K562 (cell line): ENCODE measurements around the gene MMD2. TPM values are rescaled to one million over a fixed set of nuclear protein-coding genes. Genes with fewer than 3 reads are reported as not detected.

Source experiments
- ARNT ChIP-seq, 2 experiments: fragments of 450-650 bp; IDR thresholded peaks; 2 replicates each; pipeline ENCODE4 v1.6.1; 2016; ENCODE audit warnings: mild to moderate bottlenecking in 1 of 2
- CHD2 ChIP-seq: IDR thresholded peaks from 2 replicates; pipeline ENCODE4 v1.6.1; 2011; ENCODE audit warnings: low read depth, low read length
- E2F8 ChIP-seq: fragments of 450-650 bp; IDR thresholded peaks from 2 replicates; pipeline ENCODE4 v1.7.1; 2018; ENCODE audit warnings: mild to moderate bottlenecking, low read depth; ENCODE audit not compliant: partially characterized antibody
- EZH2 ChIP-seq: IDR thresholded peaks from 2 replicates; pipeline ENCODE4 v1.6.1; 2012; ENCODE audit warnings: low read depth, mild to moderate bottlenecking, inconsistent platforms, low read length, borderline replicate concordance
- GTF2F1 ChIP-seq: IDR thresholded peaks from 2 replicates; pipeline ENCODE4 v1.6.1; 2011; ENCODE audit warnings: low read depth, low read length, improper control_type of control experiment
- HNRNPL ChIP-seq: fragments of 200-400 bp; formaldehyde crosslinking; IDR thresholded peaks from 2 replicates; pipeline ENCODE4 v1.6.1; 2017; ENCODE audit warnings: low read depth, mild to moderate bottlenecking, low read length
- KAT8 ChIP-seq: fragments of 450-650 bp; IDR thresholded peaks from 2 replicates; pipeline ENCODE4 v1.6.1; 2016; ENCODE audit warnings: low read depth, mild to moderate bottlenecking
- RBM34 ChIP-seq: fragments of 200-400 bp; formaldehyde crosslinking; IDR thresholded peaks from 2 replicates; pipeline ENCODE4 v1.6.1; 2018; ENCODE audit warnings: low read length, borderline replicate concordance; ENCODE audit not compliant: insufficient read depth
- TARDBP ChIP-seq: fragments of 450-650 bp; IDR thresholded peaks from 2 replicates; pipeline ENCODE4 v1.6.1; 2016
- ZBTB8A ChIP-seq: fragments of 450-650 bp; IDR thresholded peaks from 2 replicates; pipeline ENCODE4 v1.6.1; 2018; ENCODE audit warnings: mild to moderate bottlenecking, moderate library complexity; ENCODE audit not compliant: partially characterized antibody
- ZNF134 ChIP-seq: fragments of 250-450 bp; sonication (Bioruptor Pico); conservative IDR thresholded peaks from 2 replicates; pipeline ENCODE4 v1.4.0; 2020
- ZNF282 ChIP-seq: sonication (generic); formaldehyde crosslinking; IDR thresholded peaks from 2 replicates; pipeline ENCODE4 v1.8.1; 2023; ENCODE audit warnings: missing genetic modification reagents
- ZNF639 ChIP-seq, 2 experiments: fragments of 200-800 bp in 1 of 2; sonication (Bioruptor generic) in 1 of 2; sonication (generic) in 1 of 2; formaldehyde crosslinking in 1 of 2; IDR thresholded peaks in 1 of 2; conservative IDR thresholded peaks in 1 of 2; 2 replicates each; pipeline versions ENCODE4 v1.5.0 to v1.6.1; 2016 to 2020; ENCODE audit warnings: missing compliant biosample characterization in 1 of 2, missing genetic modification characterization in 1 of 2, missing genetic modification reagents in 1 of 2
- ZNF696 ChIP-seq: fragments of 250-450 bp; sonication (Bioruptor Pico); conservative IDR thresholded peaks from 2 replicates; pipeline ENCODE4 v1.4.0; 2020; ENCODE audit warnings: mild to moderate bottlenecking, moderate library complexity
- ZNF76 ChIP-seq: fragments of 250-450 bp; sonication (Bioruptor Pico); IDR thresholded peaks from 2 replicates; pipeline ENCODE4 v1.4.0; 2020; ENCODE audit warnings: mild to moderate bottlenecking, moderate library complexity, borderline replicate concordance
- polyA plus RNA-seq, 8 experiments: library from polyadenylated mRNA; depleted of rRNA in 4 of 8; stranded (reverse) in 5 of 8; unstranded in 3 of 8; fragments of >200 nt; fragmentation: Nextera tagmentation in 2 of 8; fragmentation: Illumina TruSeq in 1 of 8; extraction: Ambion mirVana in 2 of 8; extraction: Trizol in 1 of 8; gene quantifications; 2 replicates each; pipeline versions ENCODE4 v1.2.1 to v1.2.3, GENCODE V29; 2011 to 2014; ENCODE audit warnings: inconsistent platforms in 1 of 8, missing spikeins in 1 of 8
- total RNA-seq, 7 experiments: library from RNA; depleted of rRNA in 6 of 7; stranded (reverse); fragments of >200 nt in 6 of 7; fragmentation: Illumina TruSeq in 2 of 7; extraction: Trizol in 2 of 7; gene quantifications; 2 replicates each; pipeline versions ENCODE4 v1.2.1 to v1.2.3, GENCODE V29; 2011 to 2021; ENCODE audit warnings: low replicate concordance in 1 of 7
- TF ChIP-seq, protein P1 (sequence below): fragments of 450-650 bp; formaldehyde crosslinking; IDR thresholded peaks from 2 replicates; pipeline ENCODE4 v1.4.0; 2020; ENCODE audit warnings: mild to moderate bottlenecking, mixed read lengths
- TF ChIP-seq, protein P2 (sequence below): fragments of 450-650 bp; IDR thresholded peaks from 2 replicates; pipeline ENCODE4 v1.6.1; 2014; ENCODE audit warnings: low read depth, mild to moderate bottlenecking, moderate library complexity, borderline replicate concordance
- TF ChIP-seq, protein P3 (sequence below): sonication (generic); formaldehyde crosslinking; IDR thresholded peaks from 2 replicates; pipeline ENCODE4 v1.8.0; 2022; ENCODE audit warnings: missing genetic modification reagents, mild to moderate bottlenecking, moderate library complexity, borderline replicate concordance

The MMD2 gene
- total and polyA plus RNA-seq, 9 of the 15 experiments (the other 6 are each of a cell fraction or from before 2014, with no cell fraction given), result not detected

DNA sequence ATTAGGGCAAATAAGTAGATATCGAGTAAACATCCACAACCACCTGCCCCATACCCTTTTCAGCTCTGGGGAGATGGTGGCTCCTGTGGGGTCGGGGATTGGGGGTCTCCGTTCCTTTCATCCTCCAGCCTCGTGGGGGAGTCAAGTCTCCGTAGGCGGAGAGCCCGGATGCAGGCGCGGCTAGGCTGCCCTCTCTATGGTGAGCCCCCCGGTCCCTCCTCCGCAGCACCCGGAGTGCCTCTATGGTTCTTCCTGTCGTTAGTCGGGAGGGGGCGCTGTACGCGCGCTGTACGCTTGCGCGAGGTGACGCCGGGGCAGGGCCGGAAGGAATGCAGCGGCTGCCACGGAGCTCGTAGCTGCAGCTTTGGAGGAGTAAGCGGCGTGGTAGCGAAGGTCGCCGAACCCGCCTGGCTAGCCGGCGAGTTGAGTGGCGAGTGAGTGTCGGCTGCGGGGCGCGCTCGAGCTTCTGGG, 14.8 kb upstream of the MMD2 start (continued):
- TF ChIP-seq, protein P1, sequence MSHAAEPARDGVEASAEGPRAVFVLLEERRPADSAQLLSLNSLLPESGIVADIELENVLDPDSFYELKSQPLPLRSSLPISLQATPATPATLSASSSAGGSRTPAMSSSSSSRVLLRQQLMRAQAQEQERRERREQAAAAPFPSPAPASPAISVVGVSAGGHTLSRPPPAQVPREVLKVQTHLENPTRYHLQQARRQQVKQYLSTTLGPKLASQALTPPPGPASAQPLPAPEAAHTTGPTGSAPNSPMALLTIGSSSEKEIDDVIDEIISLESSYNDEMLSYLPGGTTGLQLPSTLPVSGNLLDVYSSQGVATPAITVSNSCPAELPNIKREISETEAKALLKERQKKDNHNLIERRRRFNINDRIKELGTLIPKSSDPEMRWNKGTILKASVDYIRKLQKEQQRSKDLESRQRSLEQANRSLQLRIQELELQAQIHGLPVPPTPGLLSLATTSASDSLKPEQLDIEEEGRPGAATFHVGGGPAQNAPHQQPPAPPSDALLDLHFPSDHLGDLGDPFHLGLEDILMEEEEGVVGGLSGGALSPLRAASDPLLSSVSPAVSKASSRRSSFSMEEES (CRISPR knock-in tag), result no peak
- no peak for TF ChIP-seq ZNF282 (CRISPR knock-in tag)
- no peak for TF ChIP-seq ZNF76 (CRISPR knock-in tag)
- TF ChIP-seq, protein P2, sequence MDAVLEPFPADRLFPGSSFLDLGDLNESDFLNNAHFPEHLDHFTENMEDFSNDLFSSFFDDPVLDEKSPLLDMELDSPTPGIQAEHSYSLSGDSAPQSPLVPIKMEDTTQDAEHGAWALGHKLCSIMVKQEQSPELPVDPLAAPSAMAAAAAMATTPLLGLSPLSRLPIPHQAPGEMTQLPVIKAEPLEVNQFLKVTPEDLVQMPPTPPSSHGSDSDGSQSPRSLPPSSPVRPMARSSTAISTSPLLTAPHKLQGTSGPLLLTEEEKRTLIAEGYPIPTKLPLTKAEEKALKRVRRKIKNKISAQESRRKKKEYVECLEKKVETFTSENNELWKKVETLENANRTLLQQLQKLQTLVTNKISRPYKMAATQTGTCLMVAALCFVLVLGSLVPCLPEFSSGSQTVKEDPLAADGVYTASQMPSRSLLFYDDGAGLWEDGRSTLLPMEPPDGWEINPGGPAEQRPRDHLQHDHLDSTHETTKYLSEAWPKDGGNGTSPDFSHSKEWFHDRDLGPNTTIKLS, result 0 out of 2 replicates have a peak, but pooled peaks have one; percentile 31
- TF ChIP-seq ZNF696, result no peak
- no peak for TF ChIP-seq ZBTB8A
- TF ChIP-seq TARDBP, result no peak
- TF ChIP-seq ZNF134 (CRISPR knock-in tag), result no peak
- TF ChIP-seq ZNF639 (CRISPR knock-in tag; conservative IDR thresholded peaks at IDR 0.05 in 1 of 2, IDR thresholded peaks at IDR 0.05 in 1 of 2), result 0 out of 4 replicates have a peak, but pooled peaks of 1 of the 2 experiments have one; percentile 28
- no peak for TF ChIP-seq ARNT (IDR thresholded peaks at IDR 0.05)
- no peak for TF ChIP-seq GTF2F1
- TF ChIP-seq EZH2, result no peak
- no peak for TF ChIP-seq CHD2
- TF ChIP-seq, protein P3, sequence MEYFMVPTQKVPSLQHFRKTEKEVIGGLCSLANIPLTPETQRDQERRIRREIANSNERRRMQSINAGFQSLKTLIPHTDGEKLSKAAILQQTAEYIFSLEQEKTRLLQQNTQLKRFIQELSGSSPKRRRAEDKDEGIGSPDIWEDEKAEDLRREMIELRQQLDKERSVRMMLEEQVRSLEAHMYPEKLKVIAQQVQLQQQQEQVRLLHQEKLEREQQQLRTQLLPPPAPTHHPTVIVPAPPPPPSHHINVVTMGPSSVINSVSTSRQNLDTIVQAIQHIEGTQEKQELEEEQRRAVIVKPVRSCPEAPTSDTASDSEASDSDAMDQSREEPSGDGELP (CRISPR knock-in tag), result 0 out of 2 replicates have a peak, but pooled peaks have one; percentile 37
- no peak for TF ChIP-seq HNRNPL
- TF ChIP-seq RBM34, result no peak
- no peak for TF ChIP-seq KAT8
- TF ChIP-seq E2F8, result no peak
